ENCODE measurements around the gene SDK1.
"Not testable (repeated sequence)": the region's sequence is repeated elsewhere in the genome, so short reads cannot be mapped to it uniquely, and the experiment has no call there.

Gene SDK1

GRCh38 chr7:3578399-3578798 is 277.3 kb downstream of the SDK1 start:
- DNase-seq (ENCODE audit: low read depth in 1 of 2, low spot score in 1 of 2), result no peak

GRCh38 chr7:3579638-3580219 is 278.7 kb downstream of the SDK1 start:
- no peak for DNase-seq (ENCODE audit: low read depth in 1 of 2, low spot score in 1 of 2)

GRCh38 chr7:3582145-3582544 is 281.1 kb downstream of the SDK1 start:
- not testable (repeated sequence) for DNase-seq (ENCODE audit: low read depth in 1 of 2, low spot score in 1 of 2)

GRCh38 chr7:3585826-3586225 is 284.8 kb downstream of the SDK1 start:
- DNase-seq (ENCODE audit: low read depth in 1 of 2, low spot score in 1 of 2), result no peak

- DNase-seq (ENCODE audit: low read depth in 1 of 2, low spot score in 1 of 2), result no peak
Measured at GRCh38 chr7:3588341-3588740, 287.3 kb downstream of the SDK1 start.

- DNase-seq (ENCODE audit: low read depth in 1 of 2, low spot score in 1 of 2), result no peak
Measured at GRCh38 chr7:3589752-3590151, 288.7 kb downstream of the SDK1 start.

GRCh38 chr7:3591219-3591618 is 290.2 kb downstream of the SDK1 start:
- no peak for DNase-seq (ENCODE audit: low read depth in 1 of 2, low spot score in 1 of 2)

GRCh38 chr7:3591944-3592343 is 290.9 kb downstream of the SDK1 start:
- DNase-seq (ENCODE audit: low read depth in 1 of 2, low spot score in 1 of 2), result no peak

GRCh38 chr7:3592401-3593134 is 291.5 kb downstream of the SDK1 start:
- DNase-seq (ENCODE audit: low read depth in 1 of 2, low spot score in 1 of 2), result no peak

GRCh38 chr7:3594901-3595300 is 293.8 kb downstream of the SDK1 start:
- DNase-seq (ENCODE audit: low read depth in 1 of 2, low spot score in 1 of 2), result no peak

- DNase-seq (ENCODE audit: low read depth in 1 of 2, low spot score in 1 of 2), result no peak
Measured at GRCh38 chr7:3598854-3599253, 297.8 kb downstream of the SDK1 start.

- DNase-seq (ENCODE audit: low read depth in 1 of 2, low spot score in 1 of 2), result no peak
Measured at GRCh38 chr7:3605222-3605621, 304.2 kb downstream of the SDK1 start.

GRCh38 chr7:3606436-3606835 is 305.4 kb downstream of the SDK1 start:
- DNase-seq (ENCODE audit: low read depth in 1 of 2, low spot score in 1 of 2), result no peak

GRCh38 chr7:3607847-3608246 is 306.8 kb downstream of the SDK1 start:
- DNase-seq (ENCODE audit: low read depth in 1 of 2, low spot score in 1 of 2), result no peak

GRCh38 chr7:3616306-3616705 is 315.3 kb downstream of the SDK1 start:
- DNase-seq (ENCODE audit: low read depth in 1 of 2, low spot score in 1 of 2), result no peak

GRCh38 chr7:3630081-3630480 is 329.0 kb downstream of the SDK1 start:
- no peak for DNase-seq (ENCODE audit: low read depth in 1 of 2, low spot score in 1 of 2)

- no peak for DNase-seq (ENCODE audit: low read depth in 1 of 2, low spot score in 1 of 2)
Measured at GRCh38 chr7:3634396-3634795, 333.3 kb downstream of the SDK1 start.

- DNase-seq (ENCODE audit: low read depth in 1 of 2, low spot score in 1 of 2), result no peak
Measured at GRCh38 chr7:3636131-3636860, 335.2 kb downstream of the SDK1 start.

GRCh38 chr7:3639253-3639652 is 338.2 kb downstream of the SDK1 start:
- DNase-seq (ENCODE audit: low read depth in 1 of 2, low spot score in 1 of 2), result no peak

GRCh38 chr7:3641582-3641981 is 340.5 kb downstream of the SDK1 start:
- no peak for DNase-seq (ENCODE audit: low read depth in 1 of 2, low spot score in 1 of 2)

- DNase-seq (ENCODE audit: low read depth in 1 of 2, low spot score in 1 of 2), result no peak
Measured at GRCh38 chr7:3643091-3643490, 342.0 kb downstream of the SDK1 start.

GRCh38 chr7:3648276-3648675 is 347.2 kb downstream of the SDK1 start:
- no peak for DNase-seq (ENCODE audit: low read depth in 1 of 2, low spot score in 1 of 2)

Measured in activated CD4-positive, alpha-beta T cell treated with anti-CD3 and anti-CD28 coated beads, Interleukin-2, amount 50 U/mL, for 24 hours (primary cell).